ENCODE results near the gene ZNF514. TPM values are rescaled to one million over a fixed set of nuclear protein-coding genes. Genes with fewer than 3 reads are reported as not detected.
"Not testable (repeated sequence)": the region's sequence is repeated elsewhere in the genome, so short reads cannot be mapped to it uniquely, and the experiment has no call there.

ZNF514 gene
- total RNA-seq, 1 donor from 2014 or later = 19.8 TPM

GRCh38 chr2:95113464-95113863 is 46.2 kb downstream of the ZNF514 start:
- ATAC-seq (no peak), DNase-seq (no peak)
- Histone ChIP-seq H3K27me3 (no peaks in the 10 kb centered on the region), H3K27ac (no peak overlapping the region), H3K4me3 (no peak overlapping the region), H3K36me3 (peaks cover 75% of the 10 kb centered on the region), H3K4me1 (peaks cover 5% of the 10 kb centered on the region), H3K9me3 (no peaks in the 10 kb centered on the region)
- TF ChIP-seq CTCF (IDR thresholded peaks at IDR 0.05) = no peak
- intact Hi-C loops (cut with DNase I) = no loop called here

DNA sequence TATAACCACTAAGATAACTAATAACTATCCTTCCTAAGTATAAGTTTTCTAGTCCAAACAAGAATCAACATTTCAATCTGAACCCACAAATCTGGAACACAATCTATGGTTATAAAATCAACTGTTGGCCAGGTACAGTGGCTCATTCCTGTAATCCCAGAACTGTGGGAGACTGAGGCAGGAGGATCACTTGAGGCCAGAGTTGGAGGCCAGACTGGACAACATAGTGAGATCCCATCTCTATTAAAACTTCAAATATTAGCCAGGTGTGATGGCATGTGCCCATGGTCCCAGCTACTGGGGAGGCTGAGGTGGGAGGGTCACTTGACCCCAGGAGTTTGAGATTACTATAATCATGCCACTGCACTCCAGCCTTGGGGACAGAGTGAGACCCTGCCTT is 49.3 kb downstream of the ZNF514 start:
- no peak for ATAC-seq
- no peak overlapping the region for H3K4me3 ChIP-seq

GRCh38 chr2:95109260-95109659 is 50.4 kb downstream of the ZNF514 start:
- Histone ChIP-seq H3K27ac (no peak overlapping the region), H3K36me3 (peaks cover 97% of the 10 kb centered on the region), H3K4me1 (no peaks in the 10 kb centered on the region), H3K4me3 (no peak overlapping the region), H3K27me3 (no peaks in the 10 kb centered on the region), H3K9me3 (no peaks in the 10 kb centered on the region)
- TF ChIP-seq CTCF (IDR thresholded peaks at IDR 0.05) = no peak
- no peak for DNase-seq
- intact Hi-C loops (cut with DNase I) = no loop called here
- no peak for ATAC-seq

More for the DNA sequence above, 49.3 kb downstream of the ZNF514 start:
- Histone ChIP-seq H3K27ac (no peak overlapping the region), H3K4me1 (no peaks in the 10 kb centered on the region), H3K9me3 (no peaks in the 10 kb centered on the region), H3K36me3 (peaks cover 94% of the 10 kb centered on the region), H3K27me3 (no peaks in the 10 kb centered on the region)
- DNase-seq = no peak
- intact Hi-C loops (cut with DNase I) = no loop called here
- no peak for TF ChIP-seq CTCF (IDR thresholded peaks at IDR 0.05)

DNA sequence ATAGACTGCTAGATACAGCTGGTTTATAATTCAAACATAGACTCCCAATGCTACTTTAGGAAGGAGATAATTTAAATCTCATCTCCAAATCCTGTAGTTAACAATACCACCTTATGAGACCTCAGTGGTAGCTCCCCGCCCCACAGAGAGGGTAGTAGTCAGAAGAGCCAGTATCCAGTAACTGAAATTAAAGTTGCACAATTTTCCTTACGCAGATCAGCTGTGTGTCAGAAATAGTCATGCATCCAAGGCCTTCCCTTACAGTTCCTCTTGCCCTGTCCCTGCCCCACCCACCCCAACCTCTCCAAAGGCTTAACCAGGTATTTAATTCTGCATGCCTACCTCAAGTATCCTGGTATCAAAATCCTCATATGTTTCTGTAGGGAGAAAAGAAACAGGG is 53.6 kb downstream of the ZNF514 start:
- no peak for TF ChIP-seq CTCF (IDR thresholded peaks at IDR 0.05)

GRCh38 chr2:95104606-95105005 is 55.0 kb downstream of the ZNF514 start:
- intact Hi-C loops (cut with DNase I) = no loop called here
- H3K27ac ChIP-seq = no peak overlapping the region
- no peak overlapping the region for H3K4me3 ChIP-seq
- H3K27me3 ChIP-seq = no peaks in the 10 kb centered on the region
- TF ChIP-seq CTCF (IDR thresholded peaks at IDR 0.05) = no peak
- no peak for DNase-seq
- H3K9me3 ChIP-seq = no peaks in the 10 kb centered on the region
- no peak for ATAC-seq
- H3K36me3 ChIP-seq = peaks cover 100% of the 10 kb centered on the region
- H3K4me1 ChIP-seq = no peaks in the 10 kb centered on the region

More for the DNA sequence above, 53.6 kb downstream of the ZNF514 start:
- intact Hi-C loops (cut with DNase I) = no loop called here
- ATAC-seq (no peak), DNase-seq (no peak)
- H3K36me3 ChIP-seq = peaks cover 99% of the 10 kb centered on the region
- no peak overlapping the region for H3K4me3 ChIP-seq
- no peaks in the 10 kb centered on the region for H3K9me3 ChIP-seq
- no peak overlapping the region for H3K27ac ChIP-seq
- H3K4me1 ChIP-seq = no peaks in the 10 kb centered on the region
- H3K27me3 ChIP-seq = no peaks in the 10 kb centered on the region

DNA sequence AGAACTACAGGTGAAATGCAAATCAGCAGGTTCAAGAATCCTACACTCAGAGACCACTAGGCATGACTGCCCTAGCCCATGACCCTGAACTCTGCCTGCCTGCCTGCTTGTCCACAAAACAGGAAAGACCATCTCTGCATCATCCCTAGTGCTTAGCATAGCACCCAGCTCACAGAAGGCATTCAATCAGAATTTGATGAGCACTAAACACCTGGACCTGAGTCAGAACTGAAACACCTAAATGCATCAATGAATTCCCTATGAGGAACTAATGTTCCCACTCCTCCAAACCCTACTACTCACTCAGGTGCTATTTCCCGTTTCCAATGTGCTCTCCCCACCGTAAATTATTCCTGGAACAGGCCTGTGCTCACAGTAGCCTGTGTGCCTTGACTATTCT is 59.7 kb downstream of the ZNF514 start:
- no peaks in the 10 kb centered on the region for H3K27me3 ChIP-seq
- H3K4me3 ChIP-seq = no peak overlapping the region
- H3K27ac ChIP-seq = no peak overlapping the region
- H3K36me3 ChIP-seq = peaks cover 69% of the 10 kb centered on the region
- intact Hi-C loops (cut with DNase I) = no loop called here
- no peaks in the 10 kb centered on the region for H3K4me1 ChIP-seq
- ATAC-seq = no peak
- TF ChIP-seq CTCF (IDR thresholded peaks at IDR 0.05) = no peak
- no peaks in the 10 kb centered on the region for H3K9me3 ChIP-seq
- DNase-seq = no peak

GRCh38 chr2:95098273-95098672 is 61.4 kb downstream of the ZNF514 start:
- H3K27me3 ChIP-seq; H3K4me1 ChIP-seq; intact Hi-C loops (cut with DNase I); H3K4me3 ChIP-seq; H3K27ac ChIP-seq; H3K9me3 ChIP-seq; ATAC-seq; DNase-seq: not testable (repeated sequence)
- peaks cover 65% of the 10 kb centered on the region for H3K36me3 ChIP-seq

Measured in upper lobe of right lung (tissue), 1 donor.